Measurements from ENCODE around the gene STK39.

STK39 gene

DNA sequence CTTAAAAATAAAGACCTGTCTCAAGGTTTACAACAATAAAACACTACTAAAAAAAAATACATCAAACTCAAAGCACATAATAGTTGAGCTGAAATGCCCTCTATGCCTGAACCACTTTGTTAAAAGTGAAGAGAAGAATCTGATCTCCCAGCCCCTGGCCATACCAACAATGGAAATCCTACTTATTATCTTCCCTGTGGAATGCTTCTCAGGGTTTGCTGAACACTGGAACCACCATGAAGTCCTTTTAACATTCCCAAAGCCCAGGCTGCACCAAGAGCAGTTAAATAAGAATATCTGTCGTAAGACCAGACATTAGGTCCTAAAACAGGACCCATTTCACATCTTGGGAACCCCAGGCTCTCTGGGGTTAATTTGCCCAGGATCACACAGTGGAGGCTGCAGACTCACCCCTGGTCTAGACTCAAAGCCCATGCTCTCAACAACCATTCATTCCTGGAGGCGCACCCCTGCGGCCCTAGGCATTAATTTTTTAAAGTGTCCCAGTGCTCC is 285.8 kb downstream of the STK39 start:
- peaks cover 7% of the 10 kb centered on the region for H3K4me1 ChIP-seq (ENCODE audit: control insufficient read depth, insufficient read depth, low read length)
- H3K4me3 ChIP-seq (ENCODE audit: low read length), result no peak overlapping the region
- no peaks in the 10 kb centered on the region for H3K36me3 ChIP-seq (ENCODE audit: control insufficient read depth, insufficient read depth, low read length)
- no peak overlapping the region for H3K9ac ChIP-seq (ENCODE audit: low read length)
- H3K27ac ChIP-seq (ENCODE audit: low read depth, low read length), result no peak overlapping the region
- H3K27me3 ChIP-seq (ENCODE audit: control insufficient read depth, insufficient read depth, low read length), result no peaks in the 10 kb centered on the region

DNA sequence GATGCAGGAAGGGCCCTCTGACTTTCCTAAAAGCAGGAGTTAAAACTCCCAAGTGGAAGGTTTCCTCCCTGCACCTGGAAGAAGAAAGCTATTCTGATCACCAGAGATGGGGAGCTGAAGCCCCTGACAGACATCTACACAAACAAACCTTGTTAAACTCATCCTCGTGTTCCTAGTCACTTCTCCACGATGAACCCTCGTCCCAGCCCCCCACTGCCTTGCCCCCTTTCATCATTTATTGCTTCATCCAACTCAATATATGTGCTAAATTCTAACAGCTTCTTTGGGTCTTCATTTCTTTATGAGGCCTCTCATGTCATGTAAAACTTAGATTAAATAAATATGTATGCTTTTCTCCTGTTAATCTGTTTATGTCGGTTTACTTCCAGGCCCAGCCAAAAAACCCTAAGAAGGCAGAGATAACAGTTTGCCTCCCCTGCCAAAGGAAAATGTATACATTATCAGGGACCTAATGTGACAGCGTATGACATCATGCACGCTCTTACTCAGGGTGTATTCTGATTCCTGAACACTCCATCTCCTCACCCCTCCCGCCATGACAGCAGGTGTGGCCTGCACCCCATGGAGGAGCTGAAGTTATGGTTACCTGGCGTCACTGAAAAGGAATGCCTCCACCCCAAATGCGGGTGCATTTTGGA is 287.2 kb downstream of the STK39 start:
- no peaks in the 10 kb centered on the region for H3K27me3 ChIP-seq (ENCODE audit: control insufficient read depth, insufficient read depth, low read length)

DNA sequence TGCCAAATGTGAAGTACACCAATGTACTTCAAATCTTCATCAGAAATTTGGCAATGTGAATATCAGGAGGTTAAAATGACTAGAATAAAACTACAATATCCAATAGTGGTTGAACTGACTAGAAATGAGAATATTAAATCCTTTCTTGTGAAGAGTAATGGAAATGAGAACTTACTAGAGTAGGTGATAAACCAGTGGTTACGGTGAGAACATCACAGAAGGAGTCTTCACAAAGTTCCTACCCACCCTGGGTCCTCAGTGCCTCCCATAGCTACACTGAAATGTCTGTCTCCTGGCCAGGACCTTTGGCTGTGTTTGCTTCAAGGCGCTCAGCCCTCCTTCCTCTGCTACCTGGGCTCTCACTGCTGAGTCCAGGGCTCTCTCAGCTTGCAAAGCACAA is 289.7 kb downstream of the STK39 start:
- H3K4me1 ChIP-seq (ENCODE audit: control insufficient read depth, insufficient read depth, low read length), result no peaks in the 10 kb centered on the region
- no peak overlapping the region for H3K4me3 ChIP-seq (ENCODE audit: low read length)

More for the DNA sequence above, 287.2 kb downstream of the STK39 start:
- Histone ChIP-seq H3K4me1 (ENCODE audit: control insufficient read depth, insufficient read depth, low read length) (no peaks in the 10 kb centered on the region), H3K36me3 (ENCODE audit: control insufficient read depth, insufficient read depth, low read length) (no peaks in the 10 kb centered on the region), H3K27ac (ENCODE audit: low read depth, low read length) (no peak overlapping the region), H3K4me3 (ENCODE audit: low read length) (no peak overlapping the region), H3K9ac (ENCODE audit: low read length) (no peak overlapping the region)

GRCh38 chr2:167955264-167955906 is 292.0 kb downstream of the STK39 start:
- no peaks in the 10 kb centered on the region for H3K4me1 ChIP-seq (ENCODE audit: control insufficient read depth, insufficient read depth, low read length)
- H3K36me3 ChIP-seq (ENCODE audit: control insufficient read depth, insufficient read depth, low read length), result no peaks in the 10 kb centered on the region
- H3K9ac ChIP-seq (ENCODE audit: low read length), result no peak overlapping the region
- H3K27ac ChIP-seq (ENCODE audit: low read depth, low read length), result no peak overlapping the region
- no peak overlapping the region for H3K4me3 ChIP-seq (ENCODE audit: low read length)
- H3K27me3 ChIP-seq (ENCODE audit: control insufficient read depth, insufficient read depth, low read length), result no peaks in the 10 kb centered on the region

More for the DNA sequence above, 289.7 kb downstream of the STK39 start:
- no peaks in the 10 kb centered on the region for H3K36me3 ChIP-seq (ENCODE audit: control insufficient read depth, insufficient read depth, low read length)
- no peak overlapping the region for H3K9ac ChIP-seq (ENCODE audit: low read length)
- H3K27me3 ChIP-seq (ENCODE audit: control insufficient read depth, insufficient read depth, low read length), result no peaks in the 10 kb centered on the region
- no peak overlapping the region for H3K27ac ChIP-seq (ENCODE audit: low read depth, low read length)

DNA sequence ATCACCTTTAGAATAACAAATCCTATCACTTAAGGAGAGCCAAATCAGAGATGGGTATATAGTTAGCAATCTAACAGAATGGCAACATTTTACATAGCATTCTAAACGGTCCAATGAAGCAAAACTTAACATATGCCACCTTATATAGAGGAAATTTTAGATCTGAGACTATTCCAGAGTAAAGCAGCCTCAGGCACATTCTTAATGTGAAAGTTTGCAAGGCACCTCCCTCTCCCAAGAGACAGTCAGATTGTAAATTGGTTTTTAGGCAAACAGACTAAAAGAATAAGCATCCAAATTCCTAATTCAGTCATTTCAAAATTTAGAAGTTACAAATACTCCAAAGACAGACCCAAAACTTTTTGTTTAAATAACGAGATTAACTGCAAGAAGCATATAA is 292.9 kb downstream of the STK39 start:
- H3K9ac ChIP-seq (ENCODE audit: low read length), result no peak overlapping the region
- H3K27me3 ChIP-seq (ENCODE audit: control insufficient read depth, insufficient read depth, low read length), result no peaks in the 10 kb centered on the region
- H3K36me3 ChIP-seq (ENCODE audit: control insufficient read depth, insufficient read depth, low read length), result no peaks in the 10 kb centered on the region
- H3K4me1 ChIP-seq (ENCODE audit: control insufficient read depth, insufficient read depth, low read length), result no peaks in the 10 kb centered on the region
- H3K4me3 ChIP-seq (ENCODE audit: low read length), result no peak overlapping the region
- H3K27ac ChIP-seq (ENCODE audit: low read depth, low read length), result no peak overlapping the region

- Histone ChIP-seq H3K36me3 (ENCODE audit: control insufficient read depth, insufficient read depth, low read length) (no peaks in the 10 kb centered on the region), H3K4me3 (ENCODE audit: low read length) (no peak overlapping the region), H3K4me1 (ENCODE audit: control insufficient read depth, insufficient read depth, low read length) (no peaks in the 10 kb centered on the region), H3K9ac (ENCODE audit: low read length) (no peak overlapping the region), H3K27ac (ENCODE audit: low read depth, low read length) (no peak overlapping the region), H3K27me3 (ENCODE audit: control insufficient read depth, insufficient read depth, low read length) (no peaks in the 10 kb centered on the region)
Measured at GRCh38 chr2:167953776-167954175, 293.6 kb downstream of the STK39 start.

DNA sequence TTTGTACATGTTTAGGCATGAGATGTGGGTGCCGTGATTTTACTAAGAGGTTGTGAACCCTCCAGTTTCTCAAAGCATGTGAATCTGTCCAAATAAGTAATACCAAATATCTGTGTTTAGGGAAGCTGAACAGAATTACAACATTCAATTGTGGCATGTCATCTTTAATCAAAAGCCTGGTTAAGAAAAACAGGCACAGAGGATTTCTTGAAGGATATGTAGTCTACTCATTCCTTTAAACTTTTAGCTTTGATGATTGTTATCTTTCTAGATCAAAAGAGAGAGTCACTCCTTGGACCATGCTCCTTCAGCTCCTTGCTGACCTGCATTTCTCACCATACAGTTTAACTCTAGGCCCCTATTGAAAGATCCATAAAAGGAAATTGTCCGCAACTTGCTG is 296.8 kb downstream of the STK39 start:
- Histone ChIP-seq H3K9ac (ENCODE audit: low read length) (no peak overlapping the region), H3K36me3 (ENCODE audit: control insufficient read depth, insufficient read depth, low read length) (no peaks in the 10 kb centered on the region), H3K27ac (ENCODE audit: low read depth, low read length) (no peak overlapping the region), H3K27me3 (ENCODE audit: control insufficient read depth, insufficient read depth, low read length) (no peaks in the 10 kb centered on the region), H3K4me1 (ENCODE audit: control insufficient read depth, insufficient read depth, low read length) (no peaks in the 10 kb centered on the region), H3K4me3 (ENCODE audit: low read length) (no peak overlapping the region)

- no peak overlapping the region for H3K4me3 ChIP-seq (ENCODE audit: low read length)
- no peaks in the 10 kb centered on the region for H3K27me3 ChIP-seq (ENCODE audit: control insufficient read depth, insufficient read depth, low read length)
- no peak overlapping the region for H3K27ac ChIP-seq (ENCODE audit: low read depth, low read length)
- H3K9ac ChIP-seq (ENCODE audit: low read length), result no peak overlapping the region
- no peaks in the 10 kb centered on the region for H3K4me1 ChIP-seq (ENCODE audit: control insufficient read depth, insufficient read depth, low read length)
- no peaks in the 10 kb centered on the region for H3K36me3 ChIP-seq (ENCODE audit: control insufficient read depth, insufficient read depth, low read length)
Measured at GRCh38 chr2:167946441-167946841, 301.0 kb downstream of the STK39 start.

GRCh38 chr2:167945660-167946368 is 301.6 kb downstream of the STK39 start:
- Histone ChIP-seq H3K9ac (ENCODE audit: low read length) (no peak overlapping the region), H3K4me1 (ENCODE audit: control insufficient read depth, insufficient read depth, low read length) (no peaks in the 10 kb centered on the region), H3K4me3 (ENCODE audit: low read length) (no peak overlapping the region), H3K27me3 (ENCODE audit: control insufficient read depth, insufficient read depth, low read length) (no peaks in the 10 kb centered on the region), H3K27ac (ENCODE audit: low read depth, low read length) (no peak overlapping the region), H3K36me3 (ENCODE audit: control insufficient read depth, insufficient read depth, low read length) (no peaks in the 10 kb centered on the region)

- Histone ChIP-seq H3K4me1 (ENCODE audit: control insufficient read depth, insufficient read depth, low read length) (no peaks in the 10 kb centered on the region), H3K27me3 (ENCODE audit: control insufficient read depth, insufficient read depth, low read length) (no peaks in the 10 kb centered on the region), H3K9ac (ENCODE audit: low read length) (no peak overlapping the region), H3K4me3 (ENCODE audit: low read length) (no peak overlapping the region), H3K27ac (ENCODE audit: low read depth, low read length) (no peak overlapping the region), H3K36me3 (ENCODE audit: control insufficient read depth, insufficient read depth, low read length) (no peaks in the 10 kb centered on the region)
Measured at GRCh38 chr2:167944825-167945659, 302.4 kb downstream of the STK39 start.

DNA sequence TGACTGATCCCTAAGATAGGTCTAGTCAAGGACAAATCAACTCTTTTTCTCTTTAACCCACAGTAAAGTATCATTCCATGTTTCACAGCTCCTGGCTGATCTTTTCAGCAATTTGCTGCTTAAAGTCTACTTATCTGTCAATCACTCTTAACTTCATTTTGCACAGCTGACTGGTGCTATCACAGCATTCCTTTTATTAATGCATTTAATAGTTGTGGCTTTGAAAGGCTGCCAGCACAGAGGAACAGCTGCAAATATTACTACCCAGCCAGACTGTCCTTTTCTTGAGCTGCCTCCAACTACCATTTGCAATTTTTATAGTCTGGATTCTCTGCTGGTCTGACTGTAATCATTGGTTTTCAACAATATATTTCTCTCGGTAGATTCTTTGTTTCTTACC is 303.5 kb downstream of the STK39 start:
- no peaks in the 10 kb centered on the region for H3K36me3 ChIP-seq (ENCODE audit: control insufficient read depth, insufficient read depth, low read length)
- no peaks in the 10 kb centered on the region for H3K4me1 ChIP-seq (ENCODE audit: control insufficient read depth, insufficient read depth, low read length)
- no peak overlapping the region for H3K27ac ChIP-seq (ENCODE audit: low read depth, low read length)
- H3K9ac ChIP-seq (ENCODE audit: low read length), result no peak overlapping the region
- no peak overlapping the region for H3K4me3 ChIP-seq (ENCODE audit: low read length)
- no peaks in the 10 kb centered on the region for H3K27me3 ChIP-seq (ENCODE audit: control insufficient read depth, insufficient read depth, low read length)

- Histone ChIP-seq H3K9ac (ENCODE audit: low read length) (no peak overlapping the region), H3K36me3 (ENCODE audit: control insufficient read depth, insufficient read depth, low read length) (no peaks in the 10 kb centered on the region), H3K27me3 (ENCODE audit: control insufficient read depth, insufficient read depth, low read length) (no peaks in the 10 kb centered on the region), H3K27ac (ENCODE audit: low read depth, low read length) (no peak overlapping the region), H3K4me3 (ENCODE audit: low read length) (no peak overlapping the region), H3K4me1 (ENCODE audit: control insufficient read depth, insufficient read depth, low read length) (no peaks in the 10 kb centered on the region)
Measured at GRCh38 chr2:167943368-167943767, 304.0 kb downstream of the STK39 start.
